Activated CD4-positive, alpha-beta T cell treated with anti-CD3 and anti-CD28 coated beads for 36 hours (primary cell): ENCODE data around the gene TAS2R50. TPM values are rescaled to one million over a fixed set of nuclear protein-coding genes. Genes with fewer than 3 reads are reported as not detected.
A peak's percentile ranks its signal among the peaks of the same experiment; 100 is the strongest.

Experiments
- ATAC-seq: fragments of 200-7000 bp; cut with Tn5 transposase; one replicate; pipeline ENCODE4 v1.10.0; 2021; ENCODE audit warnings: mild to moderate bottlenecking, moderate library complexity
- CTCF ChIA-PET: fragments of 350-600 bp; sonication (Branson Sonifier 250); formaldehyde crosslinking; loops from one replicate; lab custom pipeline; 2021; ENCODE audit warnings: antibody characterized with exemption; lab: Charles Lee
- POLR2A ChIA-PET: fragments of 350-600 bp; sonication (Branson Sonifier 250); formaldehyde crosslinking; loops from one replicate; lab custom pipeline; 2021; ENCODE audit warnings: antibody characterized with exemption, inconsistent platforms; lab: Charles Lee
- DNase-seq: peaks from one replicate; pipeline ENCODE4 v3.0.0-alpha.2; 2020
- H3K27ac Mint-ChIP-seq: one replicate; pipeline ENCODE4 v1.8.0; 2021; ENCODE audit warnings: mixed read lengths
- H3K27me3 Mint-ChIP-seq: one replicate; pipeline ENCODE4 v1.8.0; 2021; ENCODE audit warnings: mixed read lengths
- H3K36me3 Mint-ChIP-seq: one replicate; pipeline ENCODE4 v1.8.0; 2021; ENCODE audit warnings: low read depth, mixed read lengths
- H3K4me1 Mint-ChIP-seq: one replicate; pipeline ENCODE4 v1.8.0; 2021; ENCODE audit warnings: mixed read lengths
- H3K4me3 Mint-ChIP-seq: one replicate; pipeline ENCODE4 v1.8.0; 2021; ENCODE audit warnings: mild to moderate bottlenecking, moderate library complexity, mixed read lengths
- H3K9me3 Mint-ChIP-seq: one replicate; pipeline ENCODE4 v1.8.0; 2021; ENCODE audit warnings: low read depth, mixed read lengths
- intact Hi-C, 2 experiments: fragments of 100-400 bp; cut with DNase I in 1 of 2; cut with micrococcal nuclease in 1 of 2; formaldehyde crosslinking; loops; one replicate each; pipeline versions ENCODE4 v1.14.2 to v1.15.1; 2022 to 2024; cut with DNase I, micrococcal nuclease
- total RNA-seq, 2 experiments: library from RNA; stranded (reverse); gene quantifications; one replicate each; pipeline ENCODE4 v1.2.3, GENCODE V29; 2021

The TAS2R50 gene
- total RNA-seq, 2 experiments from 2014 or later: 0.30 to 0.53 TPM

DNA sequence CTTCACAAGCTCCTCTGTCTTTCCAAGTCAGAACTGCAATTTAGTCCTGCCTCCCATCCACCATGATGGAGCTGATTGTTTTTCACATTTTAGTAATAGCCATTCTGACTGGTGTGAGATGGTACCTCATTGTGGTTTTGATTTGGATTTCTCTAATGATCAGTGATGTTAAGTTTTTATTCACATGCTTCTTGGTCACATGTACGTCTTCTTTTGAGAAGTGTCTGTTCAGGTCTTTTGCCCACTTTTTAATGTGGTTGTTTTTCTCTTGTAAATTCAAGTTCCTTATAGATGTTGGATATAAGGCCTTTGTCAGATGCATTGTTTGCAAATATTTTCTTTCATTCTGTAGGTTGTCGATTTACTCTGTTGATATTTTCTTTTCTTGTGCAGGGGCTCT lies 43.5 kb downstream of the TAS2R50 start:
- intact Hi-C loops: no loop called here
- peaks cover 5% of the 10 kb centered on the region for H3K36me3 Mint-ChIP-seq
- peaks cover 11% of the 10 kb centered on the region for H3K4me1 Mint-ChIP-seq
- no peak overlapping the region for H3K4me3 Mint-ChIP-seq
- H3K9me3 Mint-ChIP-seq: peaks cover 10% of the 10 kb centered on the region
- CTCF ChIA-PET: interaction anchor here (0.7 kb wide), 1 partner anchor 489 kb away, joined by 3 read pairs; no protein-coding TSS in a partner anchor
- no peaks in the 10 kb centered on the region for H3K27me3 Mint-ChIP-seq
- POLR2A ChIA-PET: no interaction called here
- DNase-seq (no peak), ATAC-seq (no peak)
- H3K27ac Mint-ChIP-seq: no peak overlapping the region

DNA sequence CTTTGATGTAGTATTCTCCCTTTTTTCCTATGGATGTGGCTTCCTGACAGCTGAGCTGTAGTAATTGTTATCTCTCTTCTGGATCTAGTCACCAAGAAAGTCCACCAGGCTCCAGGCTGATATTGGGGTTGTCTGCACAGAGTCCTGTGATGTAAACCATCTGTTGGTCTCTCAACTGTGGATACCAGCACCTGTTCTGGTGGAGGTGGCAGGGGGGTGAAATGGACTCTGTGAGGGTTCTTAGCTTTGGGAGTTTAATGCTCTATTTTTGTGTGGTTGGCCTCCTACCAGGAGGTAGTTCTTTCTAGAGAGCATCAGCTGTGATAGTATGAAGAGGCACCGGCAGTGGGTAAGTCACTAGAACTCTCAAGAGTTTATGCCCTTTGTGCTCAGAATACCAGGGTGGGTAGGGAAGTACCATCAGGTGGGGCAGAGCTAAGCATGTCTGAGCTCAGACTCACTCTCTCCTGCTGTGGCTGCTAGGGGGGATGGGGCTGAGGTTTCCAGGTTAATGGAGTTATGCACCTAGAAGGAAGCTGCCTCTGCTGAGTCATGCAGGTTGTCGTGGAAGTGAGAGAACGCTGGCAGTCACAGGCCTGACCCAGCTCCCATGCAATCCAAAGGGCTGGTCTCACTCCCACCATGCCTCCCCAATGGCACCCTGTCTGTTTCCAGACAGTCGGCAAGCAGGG lies 44.6 kb downstream of the TAS2R50 start:
- H3K27me3 Mint-ChIP-seq: no peaks in the 10 kb centered on the region

DNA sequence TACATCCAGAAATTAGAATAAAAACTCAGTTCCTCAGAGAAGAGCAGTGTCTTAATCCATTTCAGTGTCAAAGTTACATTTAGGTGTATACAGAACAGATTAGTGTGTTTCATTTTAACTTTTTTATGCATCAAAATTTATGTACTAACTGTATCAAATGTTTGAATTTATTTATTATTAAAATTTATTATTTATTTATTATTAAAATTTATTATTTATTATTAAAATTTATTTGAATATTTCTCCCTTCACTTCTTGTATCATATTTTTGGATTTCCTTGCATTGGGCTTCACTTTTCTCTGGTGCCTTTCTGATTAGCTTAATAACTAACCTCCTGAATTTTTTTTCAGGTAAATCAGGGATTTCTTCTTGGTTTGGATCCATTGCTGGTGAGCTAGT lies 45.3 kb downstream of the TAS2R50 start:
- Mint-ChIP-seq H3K27me3 (no peaks in the 10 kb centered on the region), H3K36me3 (peaks cover 2% of the 10 kb centered on the region), H3K9me3 (peaks cover 2% of the 10 kb centered on the region), H3K4me3 (no peak overlapping the region), H3K27ac (no peak overlapping the region), H3K4me1 (peaks cover 11% of the 10 kb centered on the region)
- DNase-seq (no peak), ATAC-seq (no peak)
- intact Hi-C loops: no loop called here
- ChIA-PET POLR2A (no interaction called here), CTCF (interaction anchor here (0.6 kb wide), 1 partner anchor 132 kb away, joined by 4 read pairs; no protein-coding TSS in a partner anchor)

More for the DNA sequence above, 44.6 kb downstream of the TAS2R50 start:
- DNase-seq (peak; percentile 14), ATAC-seq (peak; percentile 39)
- ChIA-PET POLR2A (no interaction called here), CTCF (interaction anchor here (0.6 kb wide), 1 partner anchor 132 kb away, joined by 4 read pairs; no protein-coding TSS in a partner anchor)
- H3K27ac Mint-ChIP-seq: no peak overlapping the region
- peaks cover 11% of the 10 kb centered on the region for H3K4me1 Mint-ChIP-seq
- H3K4me3 Mint-ChIP-seq: no peak overlapping the region
- peaks cover 5% of the 10 kb centered on the region for H3K9me3 Mint-ChIP-seq
- intact Hi-C loops: no loop called here
- peaks cover 4% of the 10 kb centered on the region for H3K36me3 Mint-ChIP-seq

DNA sequence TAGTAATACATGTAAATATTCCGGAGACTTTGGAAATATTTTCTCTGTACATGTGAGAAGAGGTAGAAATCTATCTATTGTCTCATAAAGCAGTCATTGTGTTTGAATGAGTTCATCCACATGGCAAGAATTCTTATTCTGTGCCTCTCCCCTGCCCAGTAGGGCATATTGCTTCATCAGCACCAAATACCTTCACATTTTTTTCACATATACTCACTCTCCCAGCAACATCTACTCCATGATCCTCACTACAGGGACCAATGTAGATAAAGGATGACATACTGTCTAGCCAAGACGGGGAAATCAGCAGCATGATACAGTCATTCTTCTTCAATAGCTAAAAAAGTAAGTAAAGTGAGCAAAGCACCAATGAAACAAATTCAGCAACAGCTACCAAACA lies 46.3 kb downstream of the TAS2R50 start:
- H3K27me3 Mint-ChIP-seq: no peaks in the 10 kb centered on the region
- peaks cover 2% of the 10 kb centered on the region for H3K36me3 Mint-ChIP-seq
- peaks cover 11% of the 10 kb centered on the region for H3K4me1 Mint-ChIP-seq
- no peak overlapping the region for H3K27ac Mint-ChIP-seq
- H3K9me3 Mint-ChIP-seq: no peaks in the 10 kb centered on the region
- intact Hi-C loops: no loop called here
- DNase-seq (no peak), ATAC-seq (no peak)
- CTCF ChIA-PET: interaction anchor here (0.6 kb wide), 1 partner anchor 119 kb away, joined by 3 read pairs; no protein-coding TSS in a partner anchor
- POLR2A ChIA-PET: no interaction called here
- H3K4me3 Mint-ChIP-seq: no peak overlapping the region

DNA sequence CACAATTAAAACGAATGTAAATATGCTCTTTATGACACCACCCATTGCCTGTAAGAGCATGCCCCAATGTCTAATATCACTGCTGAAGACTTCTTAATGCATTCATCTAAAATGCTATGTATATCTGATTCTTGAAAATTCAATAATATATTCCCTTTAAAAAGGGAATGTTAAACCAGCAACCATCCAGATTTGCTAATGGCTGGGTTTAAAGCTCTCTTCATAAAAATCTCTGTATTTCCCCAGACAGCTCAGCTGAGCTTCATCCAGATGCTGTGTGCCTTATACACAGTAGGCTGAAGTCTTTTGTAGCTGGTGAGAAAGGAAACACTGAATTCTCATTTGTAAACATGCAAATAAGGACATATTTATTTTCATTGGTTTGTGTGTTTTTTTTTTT lies 47.5 kb downstream of the TAS2R50 start, which contains the start of gene TAS2R14:
Gene TAS2R14, minus strand, starts transcription at position 101 of the 400 bp plus-strand sequence. Its CDS starts 56 bp downstream, at position 45.
- intact Hi-C loops: no loop called here
- POLR2A ChIA-PET: no interaction called here
- Mint-ChIP-seq H3K9me3 (no peaks in the 10 kb centered on the region), H3K27me3 (no peaks in the 10 kb centered on the region), H3K27ac (no peak within 1 kb of the TSS), H3K4me3 (no peak within 1 kb of the TSS), H3K4me1 (peaks cover 11% of the 10 kb centered on the region), H3K36me3 (peaks cover 2% of the 10 kb centered on the region)
- ATAC-seq (no peak), DNase-seq (no peak)
- CTCF ChIA-PET: no interaction called here

DNA sequence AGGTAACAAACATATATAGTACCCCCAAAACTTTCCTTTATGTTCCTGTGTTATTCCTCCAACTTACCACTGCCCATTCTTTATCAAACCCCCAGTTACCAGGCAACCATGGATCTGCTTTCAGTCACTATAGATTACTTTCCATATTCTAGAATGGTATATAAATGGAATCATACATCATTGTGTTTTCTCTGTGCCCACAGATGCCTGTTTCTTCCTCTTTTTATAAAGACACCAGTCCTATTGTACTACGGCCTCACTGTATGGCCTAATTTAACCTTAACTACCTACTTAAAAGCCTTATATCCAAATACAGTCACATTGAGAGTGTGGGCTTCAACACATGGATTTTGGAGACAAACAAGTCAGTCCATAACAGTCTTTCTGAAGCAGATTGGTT lies 50.2 kb downstream of the TAS2R50 start:
- Mint-ChIP-seq H3K36me3 (peaks cover 2% of the 10 kb centered on the region), H3K9me3 (no peaks in the 10 kb centered on the region), H3K27me3 (no peaks in the 10 kb centered on the region), H3K4me3 (no peak overlapping the region), H3K27ac (no peak overlapping the region), H3K4me1 (no peaks in the 10 kb centered on the region)
- intact Hi-C loops: no loop called here
- ChIA-PET POLR2A (interaction anchor here (0.6 kb wide), 1 partner anchor 152 kb away, joined by 3 read pairs; no protein-coding TSS in a partner anchor), CTCF (interaction anchor here (0.7 kb wide), 1 partner anchor 629 kb away, joined by 3 read pairs; no protein-coding TSS in a partner anchor)
- no peak for ATAC-seq
- no peak for DNase-seq

Other genes with a start within 250 kb of the TAS2R50 start
- not detected for gene TAS2R7, start 184.3 kb downstream of the TAS2R50 start, total RNA-seq
- gene TAS2R8, start 179.6 kb downstream of the TAS2R50 start, total RNA-seq: not detected
- gene TAS2R9, start 176.7 kb downstream of the TAS2R50 start, total RNA-seq: not detected
- not detected for gene TAS2R10, start 160.6 kb downstream of the TAS2R50 start, total RNA-seq
- gene PRR4, start 137.4 kb downstream of the TAS2R50 start, total RNA-seq: 1 to 10 TPM; 1.3 to 2.1 TPM
- gene PRH1, start 102.7 kb downstream of the TAS2R50 start, total RNA-seq: 10 to 100 TPM; 11.0 to 12.7 TPM
- gene TAS2R13, start 77.3 kb downstream of the TAS2R50 start, total RNA-seq: under 1 TPM; 0.27 to 0.35 TPM
- not detected for gene PRH2, start 57.7 kb downstream of the TAS2R50 start, total RNA-seq
- gene TAS2R14, start 47.6 kb downstream of the TAS2R50 start, total RNA-seq: 1 to 10 TPM in 1 of 2 experiments, under 1 TPM in 1; 0.94 to 1.1 TPM
- gene TAS2R20, start 11.4 kb upstream of the TAS2R50 start, total RNA-seq: 1 to 10 TPM; 1.2 to 1.4 TPM
- gene TAS2R19, start 35.7 kb upstream of the TAS2R50 start, total RNA-seq: 1 to 10 TPM; 1.2 to 1.6 TPM
- gene TAS2R31, start 44.5 kb upstream of the TAS2R50 start, total RNA-seq: 1 to 10 TPM in 1 of 2 experiments, under 1 TPM in 1; 0.44 to 1.6 TPM
- gene TAS2R46, start 75.4 kb upstream of the TAS2R50 start, total RNA-seq: under 1 TPM in 1 of 2 experiments, not detected in 1; 0.46 TPM
- under 1 TPM; 0.64 to 0.81 TPM for gene TAS2R43, start 105.4 kb upstream of the TAS2R50 start, total RNA-seq
- gene TAS2R30, start 147.7 kb upstream of the TAS2R50 start, total RNA-seq: 1 to 10 TPM in 1 of 2 experiments, under 1 TPM in 1; 0.87 to 1.4 TPM
- 1 to 10 TPM; 6.8 to 7.9 TPM for gene SMIM10L1, start 184.3 kb upstream of the TAS2R50 start, total RNA-seq
- gene TAS2R42, start 200.0 kb upstream of the TAS2R50 start, total RNA-seq: not detected